Measurements from ENCODE around the gene HOXA6. TPM values are rescaled to one million over a fixed set of nuclear protein-coding genes. Genes with fewer than 3 reads are reported as not detected.

Gene HOXA6
- total and polyA plus RNA-seq, 9 of the 15 experiments (the other 6 are each of a cell fraction or from before 2014, with no cell fraction given): not detected

DNA sequence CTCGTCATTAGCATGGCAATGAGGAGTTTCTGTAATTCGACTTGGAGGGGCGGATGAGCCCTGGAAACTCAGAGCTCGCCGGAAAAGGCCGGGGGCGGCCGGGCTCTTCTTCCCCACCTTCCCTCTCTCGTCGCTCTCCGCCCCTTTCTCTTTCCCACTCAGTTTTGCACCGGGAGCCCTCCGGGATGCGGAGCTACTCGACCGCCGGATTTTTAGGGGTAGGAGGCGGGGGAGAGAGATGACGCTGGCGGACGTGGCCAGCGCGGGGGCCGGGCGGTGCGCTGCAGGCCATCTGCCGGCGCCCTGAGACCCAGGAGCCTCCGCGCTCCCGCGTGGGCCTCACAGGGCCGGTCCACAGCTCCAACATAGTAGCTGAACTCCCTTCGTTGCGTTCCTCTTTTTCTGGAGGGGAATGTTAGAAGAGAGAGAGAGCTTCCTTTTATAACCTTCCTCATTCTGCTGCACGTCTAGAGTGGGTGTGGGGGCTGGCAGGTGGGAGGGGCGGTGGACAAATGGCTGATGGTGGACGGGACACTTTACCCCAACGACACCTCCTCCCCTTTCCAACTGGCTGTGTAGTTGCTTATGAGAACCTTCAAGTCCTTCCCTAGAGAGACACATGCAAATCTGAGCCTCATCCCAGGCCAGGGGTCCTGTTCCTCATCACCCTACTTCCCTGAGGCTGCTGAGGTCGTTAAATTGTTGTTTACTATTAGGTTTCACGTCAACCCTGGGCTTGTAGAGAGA, 50.6 kb downstream of the HOXA6 start:
- Histone ChIP-seq H4K20me1 (replicated peaks; ENCODE audit: control insufficient read depth, insufficient read depth, low read length) (no peaks in the 10 kb centered on the region), H3K4me1 (replicated peaks in 1 of 2; ENCODE audit: control insufficient read depth in 2 of 2, insufficient read depth in 2 of 2, low read length in 2 of 2) (peaks cover 0 to 15% of the 10 kb centered on the region in 2 experiments; a peak in 2 of 5 replicates), H3K27ac (ENCODE audit: extremely low read depth, low read depth, low read length) (no peak overlapping the region), H3K4me3 (no peak overlapping the region), H3K27me3 (ENCODE audit: control insufficient read depth in 2 of 2, insufficient read depth in 2 of 2, low read length in 2 of 2) (peaks cover 48 to 65% of the 10 kb centered on the region in 2 experiments), H3K9me1 (ENCODE audit: control insufficient read depth, insufficient read depth, low read length) (no peaks in the 10 kb centered on the region), H3K9me3 (replicated peaks; ENCODE audit: control insufficient read depth, insufficient read depth, low read depth, low read length) (no peaks in the 10 kb centered on the region), H2AFZ (ENCODE audit: low read depth, low read length) (no peak overlapping the region), H3K79me2 (ENCODE audit: control insufficient read depth, insufficient read depth, low read length) (no peaks in the 10 kb centered on the region), H3K9ac (ENCODE audit: insufficient read depth in 1 of 2, low read depth in 2 of 2, low read length in 2 of 2) (no peak overlapping the region), H3K36me3 (ENCODE audit: control insufficient read depth, insufficient read depth, low read length) (no peaks in the 10 kb centered on the region), H3K4me2 (ENCODE audit: insufficient read depth, low read length) (no peak overlapping the region)
- CTCF ChIA-PET (ENCODE audit: low intra/inter-chr PET ratio): no interaction called here
- intact Hi-C loops (cut with micrococcal nuclease): no loop called here
- TF ChIP-seq, protein P1, sequence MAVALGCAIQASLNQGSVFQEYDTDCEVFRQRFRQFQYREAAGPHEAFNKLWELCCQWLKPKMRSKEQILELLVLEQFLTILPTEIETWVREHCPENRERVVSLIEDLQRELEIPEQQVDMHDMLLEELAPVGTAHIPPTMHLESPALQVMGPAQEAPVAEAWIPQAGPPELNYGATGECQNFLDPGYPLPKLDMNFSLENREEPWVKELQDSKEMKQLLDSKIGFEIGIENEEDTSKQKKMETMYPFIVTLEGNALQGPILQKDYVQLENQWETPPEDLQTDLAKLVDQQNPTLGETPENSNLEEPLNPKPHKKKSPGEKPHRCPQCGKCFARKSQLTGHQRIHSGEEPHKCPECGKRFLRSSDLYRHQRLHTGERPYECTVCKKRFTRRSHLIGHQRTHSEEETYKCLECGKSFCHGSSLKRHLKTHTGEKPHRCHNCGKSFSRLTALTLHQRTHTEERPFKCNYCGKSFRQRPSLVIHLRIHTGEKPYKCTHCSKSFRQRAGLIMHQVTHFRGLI (CRISPR knock-in tag; IDR thresholded peaks at IDR 0.05): no peak
- no peak for TF ChIP-seq ZNF24 (IDR thresholded peaks at IDR 0.05)
- no peak for TF ChIP-seq HIVEP1 (CRISPR knock-in tag; IDR thresholded peaks at IDR 0.05)
- no peak for TF ChIP-seq NUFIP1 (IDR thresholded peaks at IDR 0.05; ENCODE audit: partially characterized antibody)
- TF ChIP-seq ZNF140 (CRISPR knock-in tag; IDR thresholded peaks at IDR 0.05): no peak
- no peak for TF ChIP-seq ZNF507 (tag; conservative IDR thresholded peaks at IDR 0.05)
- TF ChIP-seq ZNF347 (CRISPR knock-in tag; IDR thresholded peaks at IDR 0.05; ENCODE audit: low read depth): no peak
- no peak for TF ChIP-seq NONO (IDR thresholded peaks at IDR 0.05; ENCODE audit: low read depth in 2 of 2, low read length in 1 of 2)
- TF ChIP-seq, protein P2, sequence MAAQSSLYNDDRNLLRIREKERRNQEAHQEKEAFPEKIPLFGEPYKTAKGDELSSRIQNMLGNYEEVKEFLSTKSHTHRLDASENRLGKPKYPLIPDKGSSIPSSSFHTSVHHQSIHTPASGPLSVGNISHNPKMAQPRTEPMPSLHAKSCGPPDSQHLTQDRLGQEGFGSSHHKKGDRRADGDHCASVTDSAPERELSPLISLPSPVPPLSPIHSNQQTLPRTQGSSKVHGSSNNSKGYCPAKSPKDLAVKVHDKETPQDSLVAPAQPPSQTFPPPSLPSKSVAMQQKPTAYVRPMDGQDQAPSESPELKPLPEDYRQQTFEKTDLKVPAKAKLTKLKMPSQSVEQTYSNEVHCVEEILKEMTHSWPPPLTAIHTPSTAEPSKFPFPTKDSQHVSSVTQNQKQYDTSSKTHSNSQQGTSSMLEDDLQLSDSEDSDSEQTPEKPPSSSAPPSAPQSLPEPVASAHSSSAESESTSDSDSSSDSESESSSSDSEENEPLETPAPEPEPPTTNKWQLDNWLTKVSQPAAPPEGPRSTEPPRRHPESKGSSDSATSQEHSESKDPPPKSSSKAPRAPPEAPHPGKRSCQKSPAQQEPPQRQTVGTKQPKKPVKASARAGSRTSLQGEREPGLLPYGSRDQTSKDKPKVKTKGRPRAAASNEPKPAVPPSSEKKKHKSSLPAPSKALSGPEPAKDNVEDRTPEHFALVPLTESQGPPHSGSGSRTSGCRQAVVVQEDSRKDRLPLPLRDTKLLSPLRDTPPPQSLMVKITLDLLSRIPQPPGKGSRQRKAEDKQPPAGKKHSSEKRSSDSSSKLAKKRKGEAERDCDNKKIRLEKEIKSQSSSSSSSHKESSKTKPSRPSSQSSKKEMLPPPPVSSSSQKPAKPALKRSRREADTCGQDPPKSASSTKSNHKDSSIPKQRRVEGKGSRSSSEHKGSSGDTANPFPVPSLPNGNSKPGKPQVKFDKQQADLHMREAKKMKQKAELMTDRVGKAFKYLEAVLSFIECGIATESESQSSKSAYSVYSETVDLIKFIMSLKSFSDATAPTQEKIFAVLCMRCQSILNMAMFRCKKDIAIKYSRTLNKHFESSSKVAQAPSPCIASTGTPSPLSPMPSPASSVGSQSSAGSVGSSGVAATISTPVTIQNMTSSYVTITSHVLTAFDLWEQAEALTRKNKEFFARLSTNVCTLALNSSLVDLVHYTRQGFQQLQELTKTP (IDR thresholded peaks at IDR 0.05; ENCODE audit: low read depth in 1 of 2, partially characterized antibody in 2 of 2): no peak
- DNase-seq (ENCODE audit: extremely low read depth in 1 of 4, low spot score in 3 of 4) (no peak), FAIRE-seq (no peak), ATAC-seq (no peak)
- in situ Hi-C loops (cut with MboI): no loop called here
- BruUV-seq (replicated peaks): no TSS peak
- WGBS (ENCODE audit: insufficient coverage, low coverage, missing lambda C conversion rate): 5% methylated on average over 22 of the region's 41 CpGs
- POLR2A ChIA-PET: no interaction called here
